Epidermal melanocyte (primary cell): ENCODE measurements around the gene LGALSL.

Experiments used
- DNase-seq: peaks from one replicate; pipeline ENCODE4 v3.0.0; 2011; ENCODE audit warnings: low spot score; ENCODE audit not compliant: insufficient read length

The LGALSL gene

GRCh38 chr2:64492821-64493220, 38.9 kb downstream of the LGALSL start:
- no peak for DNase-seq

GRCh38 chr2:64493788-64494187, 39.8 kb downstream of the LGALSL start:
- DNase-seq: no peak

GRCh38 chr2:64498438-64498837, 44.5 kb downstream of the LGALSL start:
- no peak for DNase-seq

GRCh38 chr2:64500549-64500948, 46.6 kb downstream of the LGALSL start:
- DNase-seq: no peak

GRCh38 chr2:64501946-64502345, 48.0 kb downstream of the LGALSL start:
- DNase-seq: no peak

GRCh38 chr2:64502860-64503259, 48.9 kb downstream of the LGALSL start:
- DNase-seq: no peak

GRCh38 chr2:64504774-64505720, 51.1 kb downstream of the LGALSL start:
- DNase-seq: no peak

GRCh38 chr2:64506686-64507085, 52.7 kb downstream of the LGALSL start:
- DNase-seq: no peak
